Neural crest cell (in vitro differentiated cells): Measurements from ENCODE around the gene LBX2. TPM values are rescaled to one million over a fixed set of nuclear protein-coding genes. Genes with fewer than 3 reads are reported as not detected.

Source experiments
- DNase-seq: peaks from one replicate; pipeline ENCODE4 v3.0.0; 2021; ENCODE audit warnings: low read depth, mixed read lengths, low spot score
- H3K27ac Mint-ChIP-seq: one replicate; pipeline ENCODE4 v1.8.0; 2021; ENCODE audit warnings: mild to moderate bottlenecking, mixed read lengths; ENCODE audit not compliant: unreplicated experiment
- H3K27me3 Mint-ChIP-seq: 2 replicates; pipeline ENCODE4 v1.8.0; 2021; ENCODE audit warnings: low read depth, mild to moderate bottlenecking, mixed read lengths
- H3K36me3 Mint-ChIP-seq: 2 replicates; pipeline ENCODE4 v1.8.0; 2021; ENCODE audit warnings: low read depth, mild to moderate bottlenecking, mixed read lengths
- H3K4me1 Mint-ChIP-seq: 2 replicates; pipeline ENCODE4 v1.8.0; 2021; ENCODE audit warnings: mixed read lengths
- H3K4me3 Mint-ChIP-seq: one replicate; pipeline ENCODE4 v1.8.0; 2021; ENCODE audit warnings: mild to moderate bottlenecking, mixed read lengths
- H3K9me3 Mint-ChIP-seq: 2 replicates; pipeline ENCODE4 v1.8.0; 2021; ENCODE audit warnings: mixed read lengths
- total RNA-seq: library from RNA; stranded (reverse); gene quantifications from 2 replicates; pipeline ENCODE4 v1.2.1, GENCODE V29; 2021
- TF ChIP-seq, protein P1 (sequence below): fragments of 200-600 bp; sonication (generic); conservative IDR thresholded peaks from 2 replicates; pipeline ENCODE4 v1.5.0; 2021; ENCODE audit warnings: antibody characterized with exemption, mild to moderate bottlenecking

The LBX2 gene
- total RNA-seq, 1 donor from 2014 or later, result 0.28 TPM

DNA sequence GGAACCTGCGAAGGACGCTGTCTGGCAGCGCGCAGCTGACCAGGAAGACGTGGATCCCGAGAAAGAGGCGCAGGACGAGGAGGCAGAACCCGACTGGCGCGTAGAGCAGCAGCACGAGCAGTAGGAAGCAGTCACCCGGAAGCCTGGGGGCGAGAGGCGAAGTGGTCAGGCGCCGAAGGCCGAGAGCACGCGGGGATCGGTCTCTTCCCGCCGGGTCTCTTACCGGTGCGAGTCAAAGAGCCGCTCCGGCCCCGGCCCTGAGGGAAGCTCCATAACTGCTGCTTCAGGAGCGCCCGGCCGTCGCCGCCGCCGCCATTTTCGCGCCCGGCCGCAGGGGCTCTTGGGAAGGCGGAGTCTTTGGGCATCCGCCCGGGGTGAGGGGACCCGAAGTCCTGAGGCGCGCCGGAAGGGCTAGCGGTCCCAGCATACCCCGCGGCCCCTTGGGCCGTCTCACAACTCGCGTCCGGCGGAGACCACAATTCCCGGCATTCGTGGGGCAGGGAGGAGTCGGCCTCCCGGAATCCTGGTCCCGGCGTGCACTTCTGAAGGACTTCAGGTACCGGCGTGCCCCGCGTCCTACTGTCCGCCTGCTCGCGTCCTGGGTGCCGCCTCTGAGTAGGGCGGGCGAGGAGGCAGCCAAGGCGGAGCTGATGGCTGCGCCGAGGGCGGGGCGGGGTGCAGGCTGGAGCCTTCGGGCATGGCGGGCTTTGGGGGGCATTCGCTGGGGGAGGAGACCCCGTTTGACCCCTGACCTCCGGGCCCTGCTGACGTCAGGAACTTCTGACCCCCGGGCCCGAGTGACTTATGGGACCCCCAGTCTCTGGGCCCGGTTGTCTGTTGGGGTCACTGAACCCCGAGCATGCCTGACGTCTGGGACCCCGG lies 30.2 kb upstream of the LBX2 start, which contains the start of the genes AUP1 and HTRA2:
AUP1 (minus strand) TSS at position 350 of the 882 bp plus-strand sequence; CDS start at position 273, 77 bp downstream.
HTRA2 (plus strand) TSS at position 577 of the 882 bp plus-strand sequence; CDS start at position 651, 74 bp downstream.
- peaks cover 17% of the 10 kb centered on the region for H3K36me3 Mint-ChIP-seq
- H3K27me3 Mint-ChIP-seq, result peaks cover 3% of the 10 kb centered on the region
- DNase-seq, result peak; percentile 93
- H3K27ac Mint-ChIP-seq, result peak within 1 kb of the TSS; percentile 98
- peaks cover 2% of the 10 kb centered on the region for H3K9me3 Mint-ChIP-seq
- peaks cover 39% of the 10 kb centered on the region for H3K4me1 Mint-ChIP-seq
- TF ChIP-seq, protein P1, sequence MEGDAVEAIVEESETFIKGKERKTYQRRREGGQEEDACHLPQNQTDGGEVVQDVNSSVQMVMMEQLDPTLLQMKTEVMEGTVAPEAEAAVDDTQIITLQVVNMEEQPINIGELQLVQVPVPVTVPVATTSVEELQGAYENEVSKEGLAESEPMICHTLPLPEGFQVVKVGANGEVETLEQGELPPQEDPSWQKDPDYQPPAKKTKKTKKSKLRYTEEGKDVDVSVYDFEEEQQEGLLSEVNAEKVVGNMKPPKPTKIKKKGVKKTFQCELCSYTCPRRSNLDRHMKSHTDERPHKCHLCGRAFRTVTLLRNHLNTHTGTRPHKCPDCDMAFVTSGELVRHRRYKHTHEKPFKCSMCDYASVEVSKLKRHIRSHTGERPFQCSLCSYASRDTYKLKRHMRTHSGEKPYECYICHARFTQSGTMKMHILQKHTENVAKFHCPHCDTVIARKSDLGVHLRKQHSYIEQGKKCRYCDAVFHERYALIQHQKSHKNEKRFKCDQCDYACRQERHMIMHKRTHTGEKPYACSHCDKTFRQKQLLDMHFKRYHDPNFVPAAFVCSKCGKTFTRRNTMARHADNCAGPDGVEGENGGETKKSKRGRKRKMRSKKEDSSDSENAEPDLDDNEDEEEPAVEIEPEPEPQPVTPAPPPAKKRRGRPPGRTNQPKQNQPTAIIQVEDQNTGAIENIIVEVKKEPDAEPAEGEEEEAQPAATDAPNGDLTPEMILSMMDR, result no peak
- peak within 1 kb of the TSS; percentile 98 for H3K4me3 Mint-ChIP-seq

DNA sequence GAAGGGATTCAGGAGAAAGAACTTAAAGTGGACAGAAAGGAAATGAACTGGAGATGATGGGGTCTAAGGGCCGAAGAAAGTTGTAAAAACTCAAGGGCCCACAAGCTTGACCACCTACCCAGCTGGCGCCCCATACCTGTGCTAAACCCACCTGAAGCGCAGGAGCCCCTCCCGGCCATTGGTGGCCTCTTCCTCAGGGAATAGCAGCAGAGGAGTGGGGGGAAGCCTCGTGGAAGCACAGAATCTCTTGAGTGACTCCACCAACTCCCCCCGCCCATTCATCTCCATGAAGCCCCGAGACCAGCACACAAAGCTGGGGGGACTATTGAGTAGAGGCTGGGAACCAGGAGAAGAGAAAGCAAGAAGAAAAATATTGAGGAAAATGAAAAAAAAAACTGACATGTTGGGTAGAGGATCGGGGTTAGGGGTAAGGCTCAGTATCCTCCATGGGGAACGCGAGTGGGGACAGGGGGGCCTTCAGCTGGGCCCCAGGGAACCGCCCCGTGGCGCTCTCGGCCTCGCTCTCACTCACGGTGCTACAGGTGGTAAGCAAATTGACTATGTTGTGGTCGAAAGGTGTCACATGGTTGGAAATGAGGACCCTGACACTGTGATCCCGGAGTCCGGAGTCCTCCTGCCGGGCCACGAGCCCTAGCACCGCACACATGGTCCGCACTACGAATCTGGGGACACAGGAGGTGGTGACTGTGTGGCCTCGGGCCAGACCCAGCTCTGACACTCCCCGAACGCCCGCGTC lies 29.4 kb upstream of the LBX2 start:
- H3K9me3 Mint-ChIP-seq, result peaks cover 2% of the 10 kb centered on the region
- peaks cover 6% of the 10 kb centered on the region for H3K27me3 Mint-ChIP-seq
- TF ChIP-seq, protein P1, result no peak
- H3K4me1 Mint-ChIP-seq, result peaks cover 39% of the 10 kb centered on the region
- H3K27ac Mint-ChIP-seq, result peak overlapping the region; percentile 98
- peaks cover 17% of the 10 kb centered on the region for H3K36me3 Mint-ChIP-seq
- peak overlapping the region; percentile 98 for H3K4me3 Mint-ChIP-seq
- DNase-seq, result no peak

DNA sequence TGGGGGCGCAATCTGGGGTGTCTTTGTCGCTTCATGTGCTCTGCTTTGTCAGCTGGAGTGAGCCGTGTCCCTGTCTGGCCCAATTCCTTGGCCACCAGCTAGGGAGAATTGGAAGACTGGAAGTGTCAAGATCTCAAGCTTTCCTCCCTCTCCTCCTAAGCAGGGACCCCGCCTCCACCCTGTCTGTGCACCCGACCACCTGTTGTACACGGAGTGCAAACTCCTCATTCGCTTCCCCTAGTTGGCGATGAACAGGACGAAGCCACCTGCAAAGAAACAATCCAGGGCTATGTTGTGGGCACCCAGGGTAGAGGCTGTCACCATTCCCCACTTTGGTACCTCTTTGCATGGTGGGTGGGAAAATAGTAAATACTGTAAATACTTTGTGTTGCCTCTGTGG lies 28.3 kb upstream of the LBX2 start:
- no peak for DNase-seq
- Mint-ChIP-seq H3K4me1 (peaks cover 38% of the 10 kb centered on the region), H3K27me3 (peaks cover 14% of the 10 kb centered on the region), H3K9me3 (peaks cover 2% of the 10 kb centered on the region), H3K36me3 (peaks cover 14% of the 10 kb centered on the region), H3K27ac (no peak overlapping the region), H3K4me3 (peak overlapping the region; percentile 98)
- TF ChIP-seq, protein P1, result no peak

DNA sequence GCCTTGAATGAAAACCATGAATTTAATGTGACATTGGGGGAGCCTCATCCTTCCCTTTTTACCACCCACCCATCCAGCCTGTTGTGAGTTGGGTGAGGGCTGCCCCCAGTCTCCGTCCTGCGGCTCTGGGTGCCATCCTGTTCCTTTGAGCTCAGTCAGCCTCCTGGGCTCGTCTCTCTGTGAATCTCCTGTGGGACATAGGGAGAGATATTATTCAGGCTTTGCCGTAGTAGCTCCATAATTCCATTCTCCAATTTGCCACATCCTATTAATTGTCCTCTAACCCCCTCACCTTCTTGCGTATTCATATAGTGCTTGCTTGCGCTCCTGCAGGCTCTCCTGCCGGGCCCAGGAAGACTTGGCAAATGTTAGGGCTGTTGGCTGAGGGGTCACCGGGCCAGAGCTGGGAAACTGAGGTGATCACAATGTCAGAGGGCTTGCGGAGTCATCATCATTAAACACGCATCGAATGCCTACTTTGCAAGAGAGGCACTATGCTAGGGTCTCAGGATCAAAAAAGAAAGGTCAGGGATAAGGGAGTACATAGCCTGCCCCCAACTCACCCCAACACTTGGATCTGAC lies 27.3 kb upstream of the LBX2 start:
- Mint-ChIP-seq H3K27me3 (peaks cover 24% of the 10 kb centered on the region), H3K36me3 (peaks cover 14% of the 10 kb centered on the region), H3K9me3 (peaks cover 2% of the 10 kb centered on the region), H3K4me3 (peak overlapping the region; percentile 90), H3K27ac (no peak overlapping the region), H3K4me1 (peaks cover 28% of the 10 kb centered on the region)
- TF ChIP-seq, protein P1, result no peak
- no peak for DNase-seq
